ENCODE results near the gene UPP2. TPM values are rescaled to one million over a fixed set of nuclear protein-coding genes. Genes with fewer than 3 reads are reported as not detected.

The UPP2 gene
- total and polyA plus RNA-seq, 9 of the 15 experiments (the other 6 are each of a cell fraction or from before 2014, with no cell fraction given) = not detected

- H3K79me2 ChIP-seq (ENCODE audit: control insufficient read depth, insufficient read depth, low read length) = no peaks in the 10 kb centered on the region
- no peak overlapping the region for H2AFZ ChIP-seq (ENCODE audit: low read depth, low read length)
- no peaks in the 10 kb centered on the region for H3K9me1 ChIP-seq (ENCODE audit: control insufficient read depth, insufficient read depth, low read length)
- H3K27ac ChIP-seq (ENCODE audit: extremely low read depth, low read depth, low read length) = no peak overlapping the region
- FAIRE-seq = no peak
- H3K9me3 ChIP-seq (replicated peaks; ENCODE audit: control insufficient read depth, insufficient read depth, low read depth, low read length) = no peaks in the 10 kb centered on the region
- no peaks in the 10 kb centered on the region for H4K20me1 ChIP-seq (replicated peaks; ENCODE audit: control insufficient read depth, insufficient read depth, low read length)
- H3K27me3 ChIP-seq (ENCODE audit: control insufficient read depth in 2 of 2, insufficient read depth in 2 of 2, low read length in 2 of 2) = peaks cover 5 to 10% of the 10 kb centered on the region in 2 experiments; a peak in 4 of 5 replicates
- H3K4me3 ChIP-seq = no peak overlapping the region
- 0% methylated on average over 1 of the region's 1 CpG for WGBS (ENCODE audit: insufficient coverage, low coverage, missing lambda C conversion rate)
- in situ Hi-C loops (cut with MboI) (no loop called here), intact Hi-C loops (cut with micrococcal nuclease) (no loop called here)
- no peaks in the 10 kb centered on the region for H3K36me3 ChIP-seq (ENCODE audit: control insufficient read depth, insufficient read depth, low read length)
- ATAC-seq = no peak
- H3K9ac ChIP-seq (ENCODE audit: insufficient read depth in 1 of 2, low read depth in 2 of 2, low read length in 2 of 2) = no peak overlapping the region
- H3K4me2 ChIP-seq (ENCODE audit: insufficient read depth, low read length) = no peak overlapping the region
- POLR2A ChIA-PET = interaction anchor here (0.8 kb wide), 1 partner anchor 101 kb away, joined by 3 read pairs; no protein-coding TSS in a partner anchor
- DNase-seq (ENCODE audit: extremely low read depth in 1 of 4, low spot score in 3 of 4) = no peak
- H3K4me1 ChIP-seq (replicated peaks in 1 of 2; ENCODE audit: control insufficient read depth in 2 of 2, insufficient read depth in 2 of 2, low read length in 2 of 2) = no peaks in the 10 kb centered on the region
- CTCF ChIA-PET (ENCODE audit: low intra/inter-chr PET ratio) = no interaction called here
- BruUV-seq (replicated peaks) = no TSS peak
- TF ChIP-seq ZBTB49 (CRISPR knock-in tag; IDR thresholded peaks at IDR 0.05; ENCODE audit: borderline replicate concordance) (no peak), UBTF (IDR thresholded peaks at IDR 0.05; ENCODE audit: borderline replicate concordance in 1 of 2, low read depth in 2 of 2, low read length in 2 of 2) (no peak), CTCFL (IDR thresholded peaks at IDR 0.05; ENCODE audit: borderline replicate concordance, insufficient read depth, low read depth, low read length, poor library complexity, severe bottlenecking) (no peak), TCF7 (IDR thresholded peaks at IDR 0.05; ENCODE audit: borderline replicate concordance) (no peak), HDGF (IDR thresholded peaks at IDR 0.05) (no peak), RAD51 (IDR thresholded peaks at IDR 0.05; ENCODE audit: borderline replicate concordance, low read depth) (no peak), RFX5 (IDR thresholded peaks at IDR 0.05; ENCODE audit: low read depth, low read length) (no peak), PCBP2 (IDR thresholded peaks at IDR 0.05; ENCODE audit: low read depth, low read length, poor library complexity, severe bottlenecking) (no peak), USF1 (CRISPR knock-in tag; IDR thresholded peaks at IDR 0.05) (no peak), FUS (optimal IDR thresholded peaks at IDR 0.05; ENCODE audit: low read depth, low read length) (no peak), JUN (IDR thresholded peaks at IDR 0.05; ENCODE audit: borderline replicate concordance, low read depth, low read length) (no peak), JUN (CRISPR knock-in tag; IDR thresholded peaks at IDR 0.05; ENCODE audit: borderline replicate concordance) (no peak), MBD1 (CRISPR knock-in tag; IDR thresholded peaks at IDR 0.05) (no peak)
Measured at GRCh38 chr2:158135096-158135495, 33.4 kb downstream of the UPP2 start.

Measured in K562 (cell line).